NT2/D1 (cell line): ENCODE results near the gene SDK1.

ENCODE experiments used
- SUZ12 ChIP-seq: IDR thresholded peaks from 2 replicates; pipeline ENCODE4 v1.6.1; 2011; ENCODE audit not compliant: insufficient read length, insufficient read depth; ENCODE audit errors: extremely low read depth
- YY1 ChIP-seq: IDR thresholded peaks from 2 replicates; pipeline ENCODE4 v1.6.1; 2011; ENCODE audit not compliant: insufficient read length, insufficient read depth
- ZNF274 ChIP-seq: IDR thresholded peaks from 2 replicates; pipeline ENCODE4 v1.6.1; 2011; ENCODE audit warnings: mild to moderate bottlenecking, low read depth, low read length

DNA sequence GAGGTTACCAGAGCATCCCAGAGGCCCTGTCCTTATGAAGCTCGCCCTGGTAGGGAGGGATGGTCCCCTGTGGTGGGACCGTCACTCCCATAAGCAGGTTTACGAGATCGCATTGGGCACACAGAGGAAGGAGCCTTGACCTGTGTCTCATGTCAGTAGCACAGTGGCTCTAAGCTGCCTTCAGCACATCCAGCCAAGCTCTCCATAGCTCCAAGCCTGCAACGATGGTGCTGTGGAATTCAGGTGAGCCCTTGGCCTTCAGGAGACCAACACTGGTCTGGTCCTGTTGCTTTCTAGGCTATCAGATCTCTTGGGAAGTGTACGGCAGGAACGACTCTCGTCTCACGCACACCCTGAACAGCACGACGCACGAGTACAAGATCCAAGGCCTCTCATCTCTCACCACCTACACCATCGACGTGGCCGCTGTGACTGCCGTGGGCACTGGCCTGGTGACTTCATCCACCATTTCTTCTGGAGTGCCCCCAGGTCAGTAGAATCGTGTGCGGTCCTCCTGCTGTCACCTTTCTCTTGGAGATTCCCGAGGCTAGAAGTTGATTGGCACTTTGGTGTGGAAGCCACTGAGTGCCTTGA, 775.7 kb downstream of the SDK1 start:
- no peak for TF ChIP-seq YY1
- no peak for TF ChIP-seq ZNF274
- TF ChIP-seq SUZ12: no peak
